HG02970 (cell line): ENCODE data around the gene CFAP410.

Experiments used
- ATAC-seq: cut with Tn5 transposase; IDR thresholded peaks from one replicate; pipeline ENCODE4 v1.9.1; 2021; ENCODE audit warnings: mild to moderate bottlenecking, moderate library complexity, moderate number of reproducible peaks; ENCODE audit not compliant: unreplicated experiment, low FRiP score

The CFAP410 gene

DNA sequence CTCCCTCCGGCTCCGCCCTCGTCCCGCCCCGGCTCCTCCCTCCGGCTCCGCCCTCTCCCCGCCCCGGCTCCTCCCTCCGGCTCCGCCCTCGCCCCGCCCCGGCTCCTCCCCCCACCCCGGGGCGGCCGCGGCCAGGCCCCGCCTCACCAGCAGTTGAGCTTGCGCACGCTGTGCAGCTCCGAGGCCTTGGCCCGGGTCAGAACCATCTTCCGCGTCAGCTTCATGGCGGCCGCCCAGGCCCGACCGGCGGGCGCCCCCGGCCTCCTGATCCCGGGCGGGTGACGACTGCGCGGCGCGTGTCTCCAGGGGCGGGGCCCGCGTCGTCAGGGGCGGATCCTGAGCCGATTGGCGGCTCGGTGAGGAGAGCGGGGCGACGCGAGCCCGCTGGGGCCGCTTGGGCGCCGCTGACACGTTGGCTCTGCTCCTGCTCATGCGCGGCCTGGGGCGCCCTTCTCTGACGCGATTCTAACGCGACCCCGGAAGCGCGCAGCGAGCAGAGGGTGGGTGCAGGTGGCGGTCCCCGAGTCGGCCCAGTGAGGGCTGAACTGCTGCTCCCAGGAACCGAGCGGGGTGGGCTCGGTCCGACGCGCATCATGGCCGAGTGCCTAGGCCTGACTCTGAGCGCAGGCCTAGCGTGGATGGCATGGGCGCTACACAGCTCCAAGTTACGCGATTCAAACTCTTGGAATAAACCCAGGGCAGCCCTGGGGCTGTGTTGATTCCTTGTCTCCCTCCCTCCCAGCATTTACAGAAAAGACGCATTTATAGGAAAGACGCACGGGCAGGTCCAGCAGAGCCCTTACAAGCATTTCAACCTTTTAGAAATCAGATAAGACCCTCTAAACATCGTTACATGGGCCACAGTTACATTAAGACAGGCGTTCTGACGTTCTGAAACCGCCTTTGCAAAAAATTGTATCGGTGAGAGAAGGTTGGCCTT, at the start of gene CFAP410:
Gene CFAP410 (minus strand): TSS at position 420 of the 940 bp plus-strand sequence. CDS start 196 bp downstream, at position 224.
- ATAC-seq, result peak; percentile 91

DNA sequence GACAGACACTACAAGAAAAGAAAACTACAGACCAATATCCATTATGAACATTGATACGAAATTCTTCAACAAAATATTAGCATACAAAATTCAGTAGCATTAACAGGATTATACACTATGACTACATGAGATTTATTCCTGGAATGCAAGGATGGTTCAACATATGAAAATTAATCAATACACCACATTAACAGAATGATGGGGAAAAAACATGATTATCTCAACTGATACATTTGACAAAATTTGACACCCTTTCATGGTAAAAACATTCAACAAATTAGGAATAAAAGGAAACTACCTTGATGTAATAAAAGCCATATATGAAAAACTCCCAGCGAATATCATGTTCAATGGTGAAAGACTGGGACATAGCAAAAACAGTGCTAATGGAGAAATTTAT, 45.8 kb upstream of the CFAP410 start:
- no peak for ATAC-seq

DNA sequence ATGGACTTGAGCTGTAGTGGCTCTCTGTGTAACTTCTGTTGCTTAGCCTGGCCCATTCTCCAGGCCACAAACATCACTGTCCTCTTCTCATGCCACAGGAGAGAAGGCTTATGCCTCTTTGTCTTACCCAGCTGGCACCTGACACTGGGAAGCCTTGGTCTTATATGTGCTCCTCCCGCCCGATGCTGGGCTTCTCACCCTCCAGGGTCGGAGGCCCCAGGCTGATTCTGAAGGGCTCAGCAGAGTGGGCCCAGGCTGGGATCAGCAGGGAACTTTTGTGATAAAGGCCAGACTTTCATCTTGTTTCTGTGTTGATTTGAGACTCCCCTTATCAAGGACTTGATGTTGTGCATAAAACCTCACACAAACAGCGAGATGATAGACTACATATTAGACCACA, 44.0 kb upstream of the CFAP410 start:
- ATAC-seq, result no peak

DNA sequence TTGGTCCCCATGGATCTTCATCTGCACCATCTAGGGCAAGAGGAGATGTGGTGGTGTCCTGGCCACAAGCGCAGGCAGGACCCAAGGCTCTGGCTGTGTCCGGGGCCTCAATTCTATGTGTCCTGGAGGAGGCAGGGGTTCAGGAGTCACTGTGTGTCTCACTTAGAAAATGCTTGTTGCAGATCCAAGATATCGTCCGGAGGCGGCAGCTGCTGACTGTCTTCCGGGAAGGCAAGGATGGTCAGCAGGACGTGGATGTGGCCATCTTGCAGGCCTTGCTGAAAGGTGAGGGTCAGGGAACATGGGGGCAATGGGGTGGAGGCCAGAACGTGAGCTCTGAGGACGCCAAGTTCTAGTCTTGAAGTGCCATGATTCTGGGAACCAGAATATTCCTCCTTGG, 43.3 kb upstream of the CFAP410 start:
- no peak for ATAC-seq

DNA sequence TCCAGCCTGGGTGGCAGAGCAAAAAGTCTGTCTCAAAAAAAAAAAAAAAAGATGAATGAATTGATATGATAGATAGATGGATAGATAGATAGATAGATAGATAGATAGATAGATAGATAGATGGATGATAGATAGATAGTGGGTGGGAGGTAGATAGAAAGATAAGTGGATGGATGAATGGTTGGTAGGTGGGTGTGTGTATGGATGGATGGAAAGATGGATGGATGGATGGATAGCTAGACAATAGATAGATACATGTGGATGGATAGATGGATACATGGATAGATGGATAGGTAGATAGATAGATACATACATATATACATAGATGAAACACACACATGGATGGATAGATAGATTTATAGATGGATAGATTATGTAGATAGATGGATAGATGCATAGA, 42.7 kb upstream of the CFAP410 start:
- no peak for ATAC-seq

DNA sequence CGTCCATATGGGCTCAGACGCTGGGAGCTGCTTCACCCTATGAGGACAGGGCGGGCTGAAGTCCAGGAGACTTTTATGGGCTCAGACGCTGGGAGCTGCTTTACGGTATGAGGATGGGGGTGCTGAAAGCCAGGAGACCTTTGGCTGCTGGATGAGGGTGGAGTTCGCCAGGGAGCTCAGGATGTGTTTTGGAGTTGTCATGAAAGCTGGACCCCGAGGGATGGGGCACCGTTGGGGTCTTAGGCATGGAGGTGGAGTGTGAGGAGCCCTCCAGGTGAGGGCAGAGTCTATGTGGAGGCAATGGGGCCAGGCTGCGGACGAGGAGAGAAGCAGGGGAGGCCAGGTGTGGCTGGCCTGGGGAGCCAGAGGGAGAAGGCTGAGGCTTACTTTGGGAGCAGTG, 41.7 kb upstream of the CFAP410 start:
- ATAC-seq, result no peak

DNA sequence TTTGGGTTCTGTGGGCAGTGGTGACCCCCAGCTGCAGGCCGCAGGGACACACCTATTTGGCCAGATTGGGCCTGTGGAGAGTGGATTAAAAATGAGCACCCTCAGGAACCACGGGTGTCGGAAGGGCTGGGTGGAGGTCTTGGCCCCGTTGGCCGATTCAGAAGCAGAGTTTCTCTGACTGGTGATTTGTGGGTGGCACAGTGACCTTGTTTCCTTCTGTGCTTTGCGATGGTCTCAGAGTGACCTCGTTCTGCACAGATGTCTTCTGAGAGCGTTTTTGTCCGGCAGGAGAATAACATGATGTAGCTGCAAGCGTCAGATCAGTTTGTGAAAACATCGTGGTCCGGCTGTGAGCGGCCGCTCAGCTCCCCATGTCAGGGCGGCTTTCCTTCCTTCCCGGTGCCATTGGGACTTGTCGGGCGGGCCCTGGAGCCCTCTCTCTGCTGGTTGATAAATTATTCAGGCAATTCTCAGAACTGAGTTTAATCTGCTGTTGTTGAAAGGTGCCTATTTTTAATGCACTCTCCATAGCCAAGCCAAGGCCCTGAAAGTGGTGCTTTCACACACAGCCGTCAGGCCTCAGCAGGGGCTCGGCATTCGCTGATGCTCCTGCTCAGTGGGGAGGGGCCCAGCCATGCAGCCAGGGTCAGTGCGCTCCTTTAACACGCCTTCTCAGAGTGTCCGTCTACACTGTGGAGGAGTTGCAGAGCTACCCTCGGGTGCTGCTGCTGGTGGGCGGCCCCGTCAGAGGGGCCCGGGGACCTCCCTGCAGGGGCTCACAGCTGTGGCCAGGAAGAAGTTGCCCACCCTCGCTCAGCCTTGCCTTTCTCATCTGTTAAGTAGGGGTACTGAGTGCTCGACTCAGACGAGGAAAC, 41.0 kb upstream of the CFAP410 start:
- no peak for ATAC-seq

DNA sequence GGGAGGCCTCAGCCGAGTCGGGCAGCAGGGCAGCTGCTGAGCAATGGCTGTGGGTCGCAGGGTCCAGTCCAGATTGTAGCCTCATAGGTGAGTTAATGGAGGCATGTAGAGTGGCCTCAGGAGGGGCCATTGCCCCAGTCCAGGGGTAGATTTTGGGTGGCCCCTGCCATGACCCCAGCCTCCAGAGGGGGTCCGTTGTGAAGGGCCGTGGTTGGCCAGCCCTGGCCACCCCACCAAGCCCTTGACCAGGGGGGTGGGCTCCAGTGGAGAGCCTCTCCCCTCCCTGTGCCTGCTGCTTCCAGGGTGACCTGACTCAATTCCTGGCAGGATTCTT, 40.3 kb upstream of the CFAP410 start:
- ATAC-seq, result no peak

DNA sequence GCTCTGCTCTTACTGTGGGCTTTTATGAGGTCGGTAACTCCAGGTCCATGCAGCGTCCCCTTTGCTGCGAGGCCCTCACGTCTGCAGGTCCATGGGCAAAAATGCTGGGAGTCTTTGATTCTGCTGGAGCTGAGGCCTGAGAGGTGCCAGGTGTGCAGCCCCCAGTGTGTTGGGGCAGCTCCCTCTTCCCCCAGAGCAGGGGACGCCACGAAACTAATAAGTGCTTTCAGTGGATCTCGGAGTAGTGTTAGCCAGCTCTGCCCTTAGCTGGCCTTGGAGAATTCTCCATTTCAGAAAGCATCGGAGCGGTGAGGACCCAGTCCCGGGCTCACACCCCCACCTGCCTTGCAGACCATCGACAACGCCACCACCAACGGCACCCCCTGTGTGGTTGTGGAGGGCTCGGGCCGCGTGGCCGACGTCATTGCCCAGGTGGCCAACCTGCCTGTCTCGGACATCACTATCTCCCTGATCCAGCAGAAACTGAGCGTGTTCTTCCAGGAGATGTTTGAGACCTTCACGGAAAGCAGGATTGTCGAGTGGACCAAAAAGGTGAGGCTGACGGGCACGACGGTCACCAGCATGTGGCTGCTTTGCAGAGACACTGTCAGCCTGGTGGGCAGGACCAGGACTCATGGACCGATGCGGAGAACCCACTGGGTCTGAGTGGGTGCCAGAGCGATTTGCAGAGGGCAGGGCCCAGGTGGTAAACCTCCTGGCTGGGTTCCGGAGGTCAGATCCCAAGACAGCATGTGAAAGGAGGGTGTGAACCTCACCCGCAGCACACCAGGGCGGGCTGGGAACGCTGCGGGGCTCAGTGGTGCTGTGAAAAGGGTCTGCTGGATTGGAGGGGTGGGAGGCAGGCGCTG, 39.7 kb upstream of the CFAP410 start:
- no peak for ATAC-seq

DNA sequence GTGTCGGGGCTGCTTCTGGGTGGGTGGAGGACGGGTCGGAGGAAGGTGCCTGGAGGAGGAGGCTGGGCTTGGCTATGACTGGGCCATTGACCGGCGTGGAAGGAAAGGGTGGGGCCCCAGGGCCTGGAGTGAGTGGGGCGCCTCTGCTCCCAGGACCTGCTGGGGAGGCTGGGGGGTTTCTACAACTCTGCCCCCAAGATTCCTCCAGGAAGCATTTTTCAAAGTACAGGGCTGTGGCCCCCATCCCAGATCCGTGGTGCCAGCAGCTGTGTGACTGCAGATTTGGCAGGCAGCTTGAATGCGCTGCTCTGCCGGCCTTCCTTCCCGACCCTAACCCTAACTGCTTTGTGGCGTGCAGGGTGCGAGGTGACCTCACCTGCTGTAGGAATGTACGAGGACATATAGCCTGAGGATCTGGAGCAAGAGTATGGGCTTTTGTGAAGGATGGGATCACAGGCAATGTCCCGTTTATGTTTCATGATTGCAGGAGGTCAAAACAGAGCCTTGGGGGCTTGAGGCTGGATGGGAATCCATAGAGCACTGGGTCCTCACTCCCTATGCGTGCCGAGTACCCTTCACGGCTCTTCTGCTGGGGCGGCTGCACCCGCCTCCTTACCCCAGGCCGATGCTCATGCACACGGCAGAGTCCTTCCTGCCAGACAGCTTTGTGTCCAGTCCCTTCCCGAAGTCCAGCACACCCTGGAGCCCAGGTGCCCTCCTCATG, 38.9 kb upstream of the CFAP410 start:
- no peak for ATAC-seq

DNA sequence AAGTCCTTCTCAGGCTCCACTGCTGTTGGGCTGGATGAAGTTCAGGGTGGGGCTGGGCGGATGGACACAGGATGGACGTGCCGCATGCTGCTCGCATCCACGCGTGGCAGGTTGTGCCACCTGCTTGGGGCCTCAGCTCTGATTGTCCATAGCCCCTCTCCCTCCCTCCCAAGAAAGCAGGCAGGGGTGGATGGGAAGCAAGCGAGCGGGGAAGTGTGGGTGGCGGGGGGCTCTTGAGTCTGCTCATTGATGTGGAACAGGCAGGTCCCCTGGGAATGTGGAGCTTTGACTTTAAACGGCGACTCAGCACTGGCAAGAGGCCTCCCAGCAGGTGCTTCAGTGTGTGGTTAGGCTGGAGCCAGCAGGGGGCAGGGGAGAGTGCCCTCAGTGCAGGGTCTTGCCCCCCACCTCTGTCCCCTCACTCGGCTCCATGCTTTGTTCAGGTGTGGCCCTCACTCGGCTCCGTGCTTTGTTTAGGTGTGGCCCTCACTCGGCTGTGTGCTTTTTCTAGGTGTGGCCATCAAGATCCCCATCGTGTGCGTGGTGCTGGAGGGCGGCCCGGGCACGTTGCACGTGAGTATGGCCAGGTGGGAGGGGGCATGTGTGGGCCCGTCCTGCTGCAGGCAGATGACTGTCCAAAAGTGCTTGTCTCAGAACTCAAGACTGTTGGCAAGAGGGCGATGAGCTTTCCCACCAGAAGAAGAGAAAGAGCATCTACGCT, 38.2 kb upstream of the CFAP410 start:
- ATAC-seq, result no peak

DNA sequence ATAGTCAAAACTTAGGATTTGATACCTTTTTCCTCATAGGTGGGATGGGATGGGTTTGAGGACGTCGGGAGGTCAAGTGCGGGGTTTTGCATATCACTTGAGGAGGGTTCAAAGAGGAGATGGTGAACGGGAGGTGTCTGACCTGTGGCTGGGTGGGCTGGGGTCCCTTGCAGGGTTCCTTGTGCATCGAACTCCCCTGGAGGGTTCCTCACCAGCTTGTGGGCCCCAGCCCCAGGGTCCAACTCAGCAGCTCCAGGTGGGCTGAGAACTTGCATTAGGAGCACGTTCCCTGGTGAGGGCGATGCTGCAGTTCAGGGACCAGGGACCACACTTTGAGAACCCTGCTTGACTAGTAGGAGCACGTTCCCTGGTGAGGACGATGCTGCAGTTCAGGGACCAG, 37.4 kb upstream of the CFAP410 start:
- ATAC-seq, result no peak

DNA sequence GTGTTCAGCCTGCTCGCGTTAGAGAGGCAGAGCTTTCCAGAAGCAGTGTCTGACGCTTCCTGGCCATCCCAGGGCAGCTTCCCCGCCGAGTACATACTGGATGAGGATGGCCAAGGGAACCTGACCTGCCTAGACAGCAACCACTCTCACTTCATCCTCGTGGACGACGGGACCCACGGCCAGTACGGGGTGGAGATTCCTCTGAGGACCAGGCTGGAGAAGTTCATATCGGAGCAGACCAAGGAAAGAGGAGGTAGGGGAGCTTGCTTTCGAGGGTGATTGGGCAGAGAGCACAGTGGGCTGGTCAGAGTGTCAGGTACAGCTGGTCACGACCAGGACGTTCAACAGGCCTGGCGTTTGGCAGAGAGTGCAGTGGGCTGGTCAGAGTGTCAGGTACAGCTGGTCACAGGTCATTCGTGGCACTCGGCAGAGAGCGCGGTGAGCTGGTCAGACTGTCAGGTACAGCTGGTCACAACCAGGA, 36.6 kb upstream of the CFAP410 start:
- ATAC-seq, result no peak

DNA sequence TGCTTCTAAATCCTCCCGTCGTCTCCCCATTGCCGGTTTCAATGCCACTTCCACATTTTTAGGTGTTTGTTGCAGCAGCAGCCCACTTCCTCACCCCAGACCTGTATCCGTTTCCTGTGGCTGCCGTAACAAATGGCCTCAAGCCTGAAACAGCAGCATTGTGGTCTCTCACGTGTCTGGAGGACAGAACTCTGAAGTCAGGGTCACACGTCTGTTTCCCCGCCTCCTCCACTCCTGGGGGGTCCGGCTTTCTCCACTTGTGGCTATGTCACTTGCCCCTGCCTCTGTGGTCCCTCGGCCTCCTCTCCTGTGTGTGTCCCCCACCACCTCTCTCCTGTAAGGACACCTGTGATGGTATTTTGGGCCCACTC, 36.1 kb upstream of the CFAP410 start:
- no peak for ATAC-seq

DNA sequence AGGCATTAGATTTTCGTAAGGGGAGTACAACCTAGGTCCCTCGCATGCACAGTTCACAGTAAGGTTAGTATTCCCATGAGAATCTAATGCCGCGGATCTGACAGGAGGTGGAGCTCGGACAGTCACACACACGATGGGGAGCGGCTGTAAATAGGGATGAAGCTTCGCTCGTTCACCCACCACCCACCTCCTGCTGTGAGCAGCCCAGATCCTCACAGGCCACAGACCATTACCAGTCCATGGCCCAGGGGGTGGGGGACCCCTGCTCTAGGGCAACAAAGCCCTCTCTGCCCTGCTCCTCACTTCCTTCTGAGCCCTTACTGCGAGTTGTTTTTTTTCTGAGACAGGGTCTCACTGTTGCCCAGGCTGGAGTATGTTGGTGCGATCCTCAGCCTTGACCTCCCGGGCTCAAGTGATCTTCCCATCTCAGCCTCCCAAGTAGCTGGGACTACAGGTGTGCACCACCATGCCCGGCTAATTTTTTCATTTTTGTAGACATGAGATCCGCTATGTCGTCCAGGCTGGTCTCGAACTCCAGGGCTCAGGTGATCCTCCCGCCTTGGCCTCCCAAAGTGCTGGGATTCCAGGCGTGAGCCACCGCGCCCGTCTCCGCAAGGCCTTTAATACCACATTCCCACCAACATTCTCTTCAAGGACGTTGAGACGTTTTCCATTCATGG, 35.6 kb upstream of the CFAP410 start:
- no peak for ATAC-seq

DNA sequence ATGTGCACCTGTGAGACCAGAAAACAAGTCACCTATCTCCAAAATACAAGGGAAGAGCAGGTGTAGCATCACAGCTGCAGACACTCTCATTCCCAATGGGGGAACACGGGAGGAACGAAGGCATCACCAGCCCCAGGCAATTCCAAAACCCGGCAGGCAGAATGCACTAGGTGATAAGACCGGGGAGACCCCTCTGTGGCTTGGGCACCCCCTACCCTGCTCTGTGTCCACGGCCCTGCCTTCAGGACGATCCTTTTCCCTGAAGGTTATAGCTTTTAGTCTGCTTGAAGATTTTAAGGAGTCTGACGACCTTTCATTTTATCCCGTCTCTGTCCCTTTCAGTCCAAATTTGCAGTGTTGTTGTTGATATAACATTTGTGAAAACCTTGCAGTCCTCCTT, 33.4 kb upstream of the CFAP410 start:
- ATAC-seq, result no peak

DNA sequence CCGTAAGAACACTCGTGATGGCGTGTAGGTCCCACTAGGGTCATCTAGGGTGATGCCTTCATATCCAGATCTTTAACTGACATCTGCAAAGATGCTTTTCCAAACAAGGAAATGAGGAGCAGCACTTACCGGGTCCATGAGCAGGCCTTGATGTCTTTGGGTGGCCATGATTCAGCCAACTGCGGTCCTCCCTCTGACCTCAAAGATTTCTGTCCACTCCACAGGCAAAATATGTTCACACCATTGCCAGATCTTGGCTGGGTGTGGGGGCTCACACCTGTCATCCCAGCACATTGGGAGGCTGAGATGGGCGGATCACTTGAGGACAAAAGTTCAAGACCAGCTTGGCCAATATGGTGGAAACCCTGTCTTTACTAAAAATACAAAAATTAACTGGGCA, 32.4 kb upstream of the CFAP410 start:
- ATAC-seq, result no peak

DNA sequence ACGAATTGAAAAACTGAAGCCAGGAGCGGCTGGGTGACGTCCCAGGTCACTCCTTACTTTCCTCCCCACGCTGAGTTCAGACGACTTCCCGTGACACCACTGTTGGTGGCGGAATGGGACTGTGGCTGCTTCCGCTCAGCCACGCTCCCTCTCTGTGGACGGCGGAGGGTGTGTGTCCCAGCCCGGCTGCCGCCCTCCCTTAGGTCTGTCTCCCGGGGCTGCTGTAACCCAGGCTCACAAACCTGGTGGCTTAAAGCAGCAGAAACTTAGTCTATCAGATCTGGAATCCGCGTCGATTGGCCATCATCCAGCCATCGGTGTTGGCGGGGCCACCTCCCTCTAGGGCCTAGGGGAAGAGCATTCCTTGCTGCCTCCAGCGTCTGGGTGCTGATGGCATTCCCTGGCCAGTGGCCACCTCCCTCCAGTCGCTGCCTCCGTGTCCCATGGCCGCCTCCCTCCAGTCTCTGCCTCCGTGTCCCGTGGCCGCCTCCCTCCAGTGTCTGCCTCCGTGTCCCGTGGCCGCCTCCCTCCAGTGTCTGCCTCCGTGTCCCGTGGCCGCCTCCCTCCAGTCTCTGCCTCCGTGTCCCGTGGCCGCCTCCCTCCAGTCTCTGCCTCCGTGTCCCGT, 31.7 kb upstream of the CFAP410 start:
- ATAC-seq, result no peak
